GM18519 (cell line): ENCODE results near the gene THUMPD3.

Source experiments
- ATAC-seq: cut with Tn5 transposase; IDR thresholded peaks from one replicate; pipeline ENCODE4 v1.9.1; 2021; ENCODE audit warnings: mild to moderate bottlenecking, moderate library complexity; ENCODE audit not compliant: unreplicated experiment, low FRiP score

The THUMPD3 gene

GRCh38 chr3:9352917-9353752, 9.7 kb upstream of the THUMPD3 start:
- ATAC-seq, result no peak

- no peak for ATAC-seq
These were observed 1.0 kb upstream of the THUMPD3 start for GRCh38 chr3:9361691-9362388.

- ATAC-seq, result no peak
These were observed 6.7 kb downstream of the THUMPD3 start for GRCh38 chr3:9369508-9369907.

GRCh38 chr3:9373465-9373864, 10.6 kb downstream of the THUMPD3 start:
- ATAC-seq, result no peak

GRCh38 chr3:9377981-9378380, 15.1 kb downstream of the THUMPD3 start:
- no peak for ATAC-seq

- ATAC-seq, result no peak
These were observed 16.5 kb downstream of the THUMPD3 start for GRCh38 chr3:9379327-9379726.

GRCh38 chr3:9380014-9380413, 17.2 kb downstream of the THUMPD3 start:
- no peak for ATAC-seq

- no peak for ATAC-seq
These were observed 21.4 kb downstream of the THUMPD3 start for GRCh38 chr3:9384141-9384828.

GRCh38 chr3:9385187-9386077, 22.6 kb downstream of the THUMPD3 start:
- no peak for ATAC-seq

- no peak for ATAC-seq
These were observed 23.2 kb downstream of the THUMPD3 start for GRCh38 chr3:9386078-9386459.

- no peak for ATAC-seq
These were observed 23.9 kb downstream of the THUMPD3 start for GRCh38 chr3:9386501-9387321.

- ATAC-seq, result no peak
These were observed 24.4 kb downstream of the THUMPD3 start for GRCh38 chr3:9387322-9387655.

GRCh38 chr3:9388142-9388541, 25.3 kb downstream of the THUMPD3 start:
- ATAC-seq, result no peak

GRCh38 chr3:9388562-9389272, 25.9 kb downstream of the THUMPD3 start:
- ATAC-seq, result no peak

GRCh38 chr3:9390265-9390888, 27.5 kb downstream of the THUMPD3 start:
- no peak for ATAC-seq

GRCh38 chr3:9392041-9392440, 29.2 kb downstream of the THUMPD3 start:
- no peak for ATAC-seq

- ATAC-seq, result no peak
These were observed 32.9 kb downstream of the THUMPD3 start for GRCh38 chr3:9395570-9396300.

GRCh38 chr3:9396301-9396631, 33.4 kb downstream of the THUMPD3 start:
- peak; percentile 17 for ATAC-seq
